Stomach (tissue), 4 donors: Measurements from ENCODE around the gene UBE2D4.

ENCODE experiments used
- POLR2A ChIP-seq, 4 donors: fragments of 450-650 bp; IDR thresholded peaks; one replicate each; pipeline ENCODE4 v1.6.1; 2016; ENCODE audit warnings: antibody characterized with exemption in 4 of 4, control low read depth in 2 of 4, mild to moderate bottlenecking in 1 of 4, moderate library complexity in 1 of 4
- TF ChIP-seq, protein P1 (sequence below), 7 experiments: fragments of 450-650 bp in 4 of 7; fragments of 200-600 bp in 3 of 7; sonication (generic) in 3 of 7; IDR thresholded peaks; one replicate each; pipeline ENCODE4 v1.5.1; 2016 to 2019; ENCODE audit warnings: antibody characterized with exemption in 7 of 7, control low read depth in 2 of 7, mild to moderate bottlenecking in 1 of 7

DNA sequence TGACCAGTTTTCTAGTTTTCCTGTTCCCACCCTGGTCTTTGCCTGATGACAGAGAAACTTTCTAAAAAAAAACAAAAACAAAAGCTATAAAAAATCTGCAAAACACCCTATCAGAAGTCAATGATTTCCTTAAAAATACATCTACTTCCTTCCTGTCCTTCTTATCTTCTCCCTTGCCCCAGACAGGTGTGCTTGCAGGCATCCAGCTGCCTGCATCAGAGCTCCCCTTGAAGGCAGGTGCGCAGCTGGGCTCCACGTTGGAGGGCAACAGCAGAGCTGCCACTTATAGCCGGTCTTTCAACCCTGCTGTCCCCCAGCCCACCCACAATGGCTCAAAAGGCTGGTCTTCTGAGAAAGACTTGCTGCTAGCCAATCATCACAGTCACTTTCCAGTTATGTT, 29.8 kb downstream of the UBE2D4 start:
- TF ChIP-seq, protein P1, sequence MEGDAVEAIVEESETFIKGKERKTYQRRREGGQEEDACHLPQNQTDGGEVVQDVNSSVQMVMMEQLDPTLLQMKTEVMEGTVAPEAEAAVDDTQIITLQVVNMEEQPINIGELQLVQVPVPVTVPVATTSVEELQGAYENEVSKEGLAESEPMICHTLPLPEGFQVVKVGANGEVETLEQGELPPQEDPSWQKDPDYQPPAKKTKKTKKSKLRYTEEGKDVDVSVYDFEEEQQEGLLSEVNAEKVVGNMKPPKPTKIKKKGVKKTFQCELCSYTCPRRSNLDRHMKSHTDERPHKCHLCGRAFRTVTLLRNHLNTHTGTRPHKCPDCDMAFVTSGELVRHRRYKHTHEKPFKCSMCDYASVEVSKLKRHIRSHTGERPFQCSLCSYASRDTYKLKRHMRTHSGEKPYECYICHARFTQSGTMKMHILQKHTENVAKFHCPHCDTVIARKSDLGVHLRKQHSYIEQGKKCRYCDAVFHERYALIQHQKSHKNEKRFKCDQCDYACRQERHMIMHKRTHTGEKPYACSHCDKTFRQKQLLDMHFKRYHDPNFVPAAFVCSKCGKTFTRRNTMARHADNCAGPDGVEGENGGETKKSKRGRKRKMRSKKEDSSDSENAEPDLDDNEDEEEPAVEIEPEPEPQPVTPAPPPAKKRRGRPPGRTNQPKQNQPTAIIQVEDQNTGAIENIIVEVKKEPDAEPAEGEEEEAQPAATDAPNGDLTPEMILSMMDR (IDR thresholded peaks at IDR 0.05): no peak
- TF ChIP-seq POLR2A (IDR thresholded peaks at IDR 0.05): no peak
